ENCODE results near the gene PPP2R5A. TPM values are rescaled to one million over a fixed set of nuclear protein-coding genes. Genes with fewer than 3 reads are reported as not detected.

The PPP2R5A gene
- total RNA-seq, 2 experiments from 2014 or later = 35.2 to 36.5 TPM

DNA sequence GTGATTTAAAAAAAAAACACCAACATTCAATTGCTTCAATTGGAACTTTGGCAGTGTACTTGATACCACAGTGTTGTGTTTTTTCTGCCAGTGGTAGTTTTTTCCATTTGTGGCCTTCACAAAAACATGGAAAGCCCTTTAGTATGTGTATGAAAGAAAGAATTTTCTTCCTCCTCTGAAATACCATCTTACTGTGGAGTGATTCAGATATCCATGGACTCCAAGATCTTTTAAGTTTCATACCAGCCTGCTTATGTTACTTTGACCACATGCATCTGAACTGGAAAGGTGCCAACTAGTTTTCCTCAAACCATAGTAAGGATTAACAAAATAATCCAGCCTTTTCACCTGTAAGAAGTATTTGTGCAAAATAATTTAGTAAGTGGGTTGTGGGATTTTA, 3.4 kb downstream of the PPP2R5A start:
- ATAC-seq (no peak), DNase-seq (no peak)
- no peaks in the 10 kb centered on the region for H3K27me3 Mint-ChIP-seq
- no peaks in the 10 kb centered on the region for H3K9me3 Mint-ChIP-seq
- peaks cover 59% of the 10 kb centered on the region for H3K4me1 Mint-ChIP-seq (ENCODE audit: low read depth)
- TF ChIP-seq, protein P1, sequence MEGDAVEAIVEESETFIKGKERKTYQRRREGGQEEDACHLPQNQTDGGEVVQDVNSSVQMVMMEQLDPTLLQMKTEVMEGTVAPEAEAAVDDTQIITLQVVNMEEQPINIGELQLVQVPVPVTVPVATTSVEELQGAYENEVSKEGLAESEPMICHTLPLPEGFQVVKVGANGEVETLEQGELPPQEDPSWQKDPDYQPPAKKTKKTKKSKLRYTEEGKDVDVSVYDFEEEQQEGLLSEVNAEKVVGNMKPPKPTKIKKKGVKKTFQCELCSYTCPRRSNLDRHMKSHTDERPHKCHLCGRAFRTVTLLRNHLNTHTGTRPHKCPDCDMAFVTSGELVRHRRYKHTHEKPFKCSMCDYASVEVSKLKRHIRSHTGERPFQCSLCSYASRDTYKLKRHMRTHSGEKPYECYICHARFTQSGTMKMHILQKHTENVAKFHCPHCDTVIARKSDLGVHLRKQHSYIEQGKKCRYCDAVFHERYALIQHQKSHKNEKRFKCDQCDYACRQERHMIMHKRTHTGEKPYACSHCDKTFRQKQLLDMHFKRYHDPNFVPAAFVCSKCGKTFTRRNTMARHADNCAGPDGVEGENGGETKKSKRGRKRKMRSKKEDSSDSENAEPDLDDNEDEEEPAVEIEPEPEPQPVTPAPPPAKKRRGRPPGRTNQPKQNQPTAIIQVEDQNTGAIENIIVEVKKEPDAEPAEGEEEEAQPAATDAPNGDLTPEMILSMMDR (IDR thresholded peaks at IDR 0.05) = no peak
- no peak overlapping the region for H3K27ac Mint-ChIP-seq
- H3K36me3 Mint-ChIP-seq (ENCODE audit: low read depth) = peaks cover 4% of the 10 kb centered on the region
- intact Hi-C loops (cut with micrococcal nuclease) = loop anchor here (5.0 to 10.0 kb wide), 2 partner anchors 226 to 266 kb away; no protein-coding TSS in a partner anchor
- CTCF ChIA-PET = interaction anchor here (0.9 to 1.5 kb wide), 2 partner anchors 167 to 218 kb away, joined by 3 to 7 read pairs; no protein-coding TSS in a partner anchor
- POLR2A ChIA-PET = no interaction called here
- H3K4me3 Mint-ChIP-seq = peak overlapping the region; percentile 96

DNA sequence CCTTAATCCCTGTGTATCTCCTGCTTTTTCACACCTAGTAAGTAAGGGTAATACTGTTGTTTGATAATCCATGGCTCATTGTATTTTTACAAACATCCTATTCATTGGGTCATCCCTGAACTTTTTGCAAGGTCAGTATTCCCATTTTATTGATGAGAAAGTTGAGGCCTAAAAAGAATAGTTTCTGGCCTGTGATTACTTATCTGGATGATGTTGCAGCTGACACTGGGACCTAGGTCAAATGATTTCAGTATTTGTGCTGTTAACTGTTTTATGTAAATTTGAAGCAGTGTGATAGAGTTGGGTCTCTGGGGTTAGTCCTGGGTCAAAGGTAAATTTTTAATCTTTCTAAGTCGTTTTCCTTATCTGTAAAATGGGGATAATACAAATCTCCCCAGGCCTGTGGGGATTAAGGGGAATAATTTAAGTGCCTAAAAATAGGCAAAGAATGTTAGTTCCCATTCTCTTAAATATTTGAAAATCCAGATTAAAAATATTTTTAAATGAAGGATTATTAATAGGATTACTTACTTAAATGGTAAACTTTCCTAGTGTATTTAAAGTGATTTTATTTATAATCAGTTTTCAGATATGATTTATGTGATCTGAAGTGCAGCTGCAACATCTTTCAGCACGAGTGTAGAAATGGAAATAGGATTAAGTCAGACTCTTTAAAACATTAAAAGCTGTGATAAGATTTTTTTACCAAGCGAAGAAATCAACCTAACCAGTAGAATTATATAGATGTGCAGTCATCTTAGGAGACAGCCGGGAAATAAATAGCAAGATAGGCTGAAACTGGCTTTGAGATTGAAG, 4.3 kb downstream of the PPP2R5A start:
- ATAC-seq (no peak), DNase-seq (no peak)
- TF ChIP-seq, protein P1 (IDR thresholded peaks at IDR 0.05) = no peak
- intact Hi-C loops (cut with micrococcal nuclease) = loop anchor here (5.0 to 10.0 kb wide), 2 partner anchors 227 to 265 kb away; no protein-coding TSS in a partner anchor
- CTCF ChIA-PET = interaction anchor here (0.7 to 3.7 kb wide), 4 partner anchors 79 to 226 kb away, joined by 3 to 21 read pairs (median 10); no protein-coding TSS in a partner anchor
- Mint-ChIP-seq H3K36me3 (ENCODE audit: low read depth) (peaks cover 4% of the 10 kb centered on the region), H3K4me1 (ENCODE audit: low read depth) (peaks cover 56% of the 10 kb centered on the region), H3K27me3 (no peaks in the 10 kb centered on the region), H3K27ac (no peak overlapping the region), H3K4me3 (no peak overlapping the region), H3K9me3 (no peaks in the 10 kb centered on the region)
- POLR2A ChIA-PET = interaction anchor here (1.0 kb wide), 1 partner anchor 200 kb away, joined by 3 read pairs; no protein-coding TSS in a partner anchor

GRCh38 chr1:212290608-212291007, 5.4 kb downstream of the PPP2R5A start:
- CTCF ChIA-PET = interaction anchor here (0.6 to 3.7 kb wide), 10 partner anchors 58 to 256 kb away, joined by 3 to 21 read pairs (median 3); partner anchors contain the start of genes DTL and INTS7
- DNase-seq = no peak
- no peaks in the 10 kb centered on the region for H3K27me3 Mint-ChIP-seq
- intact Hi-C loops (cut with micrococcal nuclease) = no loop called here
- H3K4me3 Mint-ChIP-seq = no peak overlapping the region
- H3K36me3 Mint-ChIP-seq (ENCODE audit: low read depth) = peaks cover 4% of the 10 kb centered on the region
- H3K9me3 Mint-ChIP-seq = no peaks in the 10 kb centered on the region
- H3K27ac Mint-ChIP-seq = peak overlapping the region; percentile 60
- peaks cover 66% of the 10 kb centered on the region for H3K4me1 Mint-ChIP-seq (ENCODE audit: low read depth)
- ATAC-seq = no peak
- POLR2A ChIA-PET = interaction anchor here (1.0 to 1.5 kb wide), 3 partner anchors 45 to 255 kb away, joined by 3 to 4 read pairs (median 3); partner anchors contain the start of genes DTL and INTS7
- TF ChIP-seq, protein P1 (IDR thresholded peaks at IDR 0.05) = no peak

DNA sequence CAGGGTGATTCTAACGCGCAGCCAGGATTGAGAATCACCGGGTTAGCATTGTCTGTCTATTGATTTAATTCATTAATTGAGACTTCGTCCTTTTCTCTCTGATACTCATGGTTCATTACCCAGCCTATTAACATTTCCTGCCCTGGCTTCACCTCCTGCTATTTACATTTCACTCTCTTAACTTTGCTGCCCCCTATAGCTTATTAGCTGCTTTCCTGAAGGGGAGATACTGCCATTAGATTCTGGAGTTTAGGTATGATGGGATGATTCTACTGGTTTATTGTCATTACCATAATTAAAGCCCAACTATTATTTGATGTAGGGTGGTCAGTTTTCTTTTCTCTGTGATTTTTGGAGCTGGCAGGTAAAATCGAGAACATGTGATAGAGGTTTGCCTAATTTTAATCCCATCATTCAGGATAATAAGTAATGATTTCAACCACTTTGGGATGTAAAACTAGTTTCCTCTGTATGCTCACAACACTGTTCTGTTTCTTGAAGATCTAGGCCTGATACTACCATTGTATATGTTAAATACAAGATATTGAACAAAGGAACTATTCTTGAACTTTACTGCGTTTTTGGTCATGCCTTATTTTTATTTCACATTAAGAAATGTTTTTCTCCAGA, 6.4 kb downstream of the PPP2R5A start:
- Mint-ChIP-seq H3K27ac (peak overlapping the region; percentile 4), H3K4me3 (no peak overlapping the region), H3K9me3 (no peaks in the 10 kb centered on the region), H3K4me1 (ENCODE audit: low read depth) (peaks cover 74% of the 10 kb centered on the region), H3K27me3 (no peaks in the 10 kb centered on the region), H3K36me3 (ENCODE audit: low read depth) (peaks cover 4% of the 10 kb centered on the region)
- DNase-seq (no peak), ATAC-seq (peak; percentile 55)
- TF ChIP-seq, protein P1 (IDR thresholded peaks at IDR 0.05) = peak; percentile 58
- ChIA-PET CTCF (interaction anchor here (0.6 to 3.7 kb wide), 11 partner anchors 20 to 257 kb away, joined by 3 to 21 read pairs (median 3); partner anchors contain the start of genes DTL and INTS7), POLR2A (interaction anchor here (0.9 to 1.5 kb wide), 3 partner anchors 44 to 593 kb away, joined by 3 to 4 read pairs (median 3); partner anchors contain the start of genes DTL and INTS7)
- intact Hi-C loops (cut with micrococcal nuclease) = no loop called here

Measured in activated CD8-positive, alpha-beta T cell treated with anti-CD3 and anti-CD28 coated beads for 36 hours (primary cell).